Smooth muscle cell of the brain vasculature (primary cell): ENCODE data around the gene ORMDL2.
A peak's percentile ranks its signal among the peaks of the same experiment; 100 is the strongest.

Experiments
- DNase-seq: peaks from one replicate; pipeline ENCODE4 v3.0.0-alpha.2; 2012; ENCODE audit warnings: low read depth, low spot score

Gene ORMDL2

GRCh38 chr12:55817345-55818139 lies at the start of gene ORMDL2, which contains the start of gene SARNP:
Gene ORMDL2, plus strand, starts transcription at chr12:55818041. Its CDS starts 959 bp downstream, at chr12:55819000.
Gene SARNP, minus strand, starts transcription at chr12:55817724. Its CDS starts 23 bp downstream, at chr12:55817701.
- DNase-seq, result peak; percentile 98

- DNase-seq, result no peak
These were observed 46.1 kb upstream of the ORMDL2 start for GRCh38 chr12:55771736-55772135.

GRCh38 chr12:55777856-55778255 lies 40.0 kb upstream of the ORMDL2 start:
- DNase-seq, result no peak

GRCh38 chr12:55780685-55781084 lies 37.2 kb upstream of the ORMDL2 start:
- no peak for DNase-seq

GRCh38 chr12:55788546-55788945 lies 29.3 kb upstream of the ORMDL2 start:
- no peak for DNase-seq

- DNase-seq, result no peak
These were observed 28.7 kb upstream of the ORMDL2 start for GRCh38 chr12:55789171-55789570.

- no peak for DNase-seq
These were observed 27.9 kb upstream of the ORMDL2 start for GRCh38 chr12:55789893-55790292.

GRCh38 chr12:55795950-55796349 lies 21.9 kb upstream of the ORMDL2 start:
- no peak for DNase-seq

- peak; percentile 23 for DNase-seq
These were observed 20.8 kb upstream of the ORMDL2 start for GRCh38 chr12:55797068-55797467.

GRCh38 chr12:55797550-55797949 lies 20.3 kb upstream of the ORMDL2 start:
- no peak for DNase-seq

- no peak for DNase-seq
These were observed 10.9 kb upstream of the ORMDL2 start for GRCh38 chr12:55806982-55807381.

GRCh38 chr12:55809274-55809673 lies 8.6 kb upstream of the ORMDL2 start:
- no peak for DNase-seq

GRCh38 chr12:55812088-55812487 lies 5.8 kb upstream of the ORMDL2 start:
- no peak for DNase-seq

GRCh38 chr12:55814257-55814656 lies 3.6 kb upstream of the ORMDL2 start:
- DNase-seq, result no peak

GRCh38 chr12:55815473-55815872 lies 2.4 kb upstream of the ORMDL2 start:
- DNase-seq, result no peak

GRCh38 chr12:55816881-55817344 lies 928 bp upstream of the ORMDL2 start:
- no peak for DNase-seq

GRCh38 chr12:55818140-55818728 lies 393 bp downstream of the ORMDL2 start:
- DNase-seq, result no peak

GRCh38 chr12:55818886-55819285 lies 1.0 kb downstream of the ORMDL2 start:
- DNase-seq, result no peak

GRCh38 chr12:55820679-55821078 lies 2.8 kb downstream of the ORMDL2 start:
- no peak for DNase-seq

GRCh38 chr12:55822228-55822627 lies 4.4 kb downstream of the ORMDL2 start:
- DNase-seq, result no peak

GRCh38 chr12:55823419-55823818 lies 5.6 kb downstream of the ORMDL2 start:
- no peak for DNase-seq

GRCh38 chr12:55824726-55825125 lies 6.9 kb downstream of the ORMDL2 start:
- DNase-seq, result no peak

GRCh38 chr12:55827806-55828205 lies 10.0 kb downstream of the ORMDL2 start:
- no peak for DNase-seq
